Measurements from ENCODE around the gene PEX7.
"Not testable (repeated sequence)": the region's sequence is repeated elsewhere in the genome, so short reads cannot be mapped to it uniquely, and the experiment has no call there.

The PEX7 gene

DNA sequence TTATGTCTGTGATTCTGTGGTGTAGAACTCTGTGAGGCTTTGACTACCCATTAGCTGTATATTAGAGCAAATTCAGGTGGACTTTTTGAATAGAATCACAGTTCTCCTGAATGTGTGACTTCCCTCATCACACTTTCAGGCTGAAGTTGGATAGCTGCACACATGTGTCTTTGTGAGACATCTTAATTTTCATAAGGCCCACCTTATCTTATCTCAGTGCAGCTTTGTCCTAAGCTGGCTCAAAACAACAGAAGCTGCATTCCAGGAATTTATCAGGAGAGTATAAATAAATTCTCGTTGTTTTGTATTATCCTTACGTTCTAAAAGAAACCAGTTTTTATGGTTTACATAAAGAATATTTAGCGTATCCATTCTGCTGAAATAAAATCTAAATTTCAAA, 73.5 kb downstream of the PEX7 start:
- no peak for DNase-seq (ENCODE audit: low read depth)

DNA sequence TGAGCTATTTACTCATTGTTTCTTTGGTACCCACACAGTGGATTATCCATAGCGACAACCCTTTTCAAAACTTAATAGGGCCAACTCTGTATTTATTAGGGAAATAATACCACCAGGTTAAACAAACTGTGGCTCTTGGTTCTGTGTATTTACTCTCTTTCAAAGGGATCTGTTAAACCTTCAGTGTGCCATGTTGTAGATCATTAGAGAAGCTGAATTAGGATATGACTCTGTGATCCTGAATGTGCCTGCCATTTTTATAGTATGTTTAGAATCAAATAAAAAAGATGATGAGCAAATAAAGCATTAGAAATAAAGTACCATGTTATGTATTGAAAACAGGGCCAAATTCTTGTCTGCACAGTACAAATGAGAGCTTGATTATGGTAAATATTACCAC, 74.7 kb downstream of the PEX7 start:
- no peak for DNase-seq (ENCODE audit: low read depth)

DNA sequence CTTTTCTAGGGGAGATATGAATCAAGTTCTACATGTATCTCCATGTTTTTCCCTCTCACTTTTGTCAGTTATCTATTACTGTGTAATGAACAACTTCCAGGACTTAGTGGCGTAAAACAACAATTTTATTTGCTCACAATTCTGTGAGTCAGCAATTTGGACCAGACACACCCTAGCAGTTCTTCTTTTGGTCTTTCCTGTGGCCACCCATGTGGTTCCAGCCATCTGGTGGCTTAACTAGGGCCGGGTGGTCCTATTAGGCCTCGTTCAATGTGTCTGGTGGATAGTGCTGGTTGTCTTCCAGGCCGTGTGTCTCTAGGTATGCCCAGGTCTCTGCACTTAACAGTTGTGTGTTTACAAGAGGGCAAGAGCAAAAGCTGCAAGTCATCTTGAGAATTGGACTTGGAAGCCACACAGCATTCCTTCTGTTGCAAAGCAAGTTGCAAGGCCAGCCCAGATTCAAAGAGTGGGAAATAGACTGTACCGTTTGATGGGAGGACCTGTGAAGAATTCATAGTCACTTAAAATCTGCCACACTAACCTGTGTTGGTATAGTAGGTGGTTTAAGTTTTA, 78.9 kb downstream of the PEX7 start:
- no peak for DNase-seq (ENCODE audit: low read depth)

DNA sequence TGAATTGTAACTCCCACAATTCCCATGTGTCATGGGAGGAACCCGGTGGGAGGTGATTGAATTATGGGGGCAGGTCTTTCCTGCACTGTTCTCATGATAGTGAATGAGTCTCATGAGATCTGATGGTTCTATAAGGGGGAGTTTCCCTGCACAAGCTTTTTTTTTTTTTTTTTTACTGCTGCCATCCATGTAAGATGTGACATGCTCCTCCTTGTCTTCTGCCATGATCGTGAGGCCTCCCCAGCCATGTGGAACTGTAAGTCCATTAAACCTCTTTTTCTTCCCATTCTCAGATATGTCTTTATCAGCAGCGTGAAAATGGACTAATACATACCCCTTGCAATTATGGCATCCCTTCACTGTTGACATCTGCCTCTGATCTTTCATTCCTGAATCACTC, 82.1 kb downstream of the PEX7 start:
- not testable (repeated sequence) for DNase-seq (ENCODE audit: low read depth)

DNA sequence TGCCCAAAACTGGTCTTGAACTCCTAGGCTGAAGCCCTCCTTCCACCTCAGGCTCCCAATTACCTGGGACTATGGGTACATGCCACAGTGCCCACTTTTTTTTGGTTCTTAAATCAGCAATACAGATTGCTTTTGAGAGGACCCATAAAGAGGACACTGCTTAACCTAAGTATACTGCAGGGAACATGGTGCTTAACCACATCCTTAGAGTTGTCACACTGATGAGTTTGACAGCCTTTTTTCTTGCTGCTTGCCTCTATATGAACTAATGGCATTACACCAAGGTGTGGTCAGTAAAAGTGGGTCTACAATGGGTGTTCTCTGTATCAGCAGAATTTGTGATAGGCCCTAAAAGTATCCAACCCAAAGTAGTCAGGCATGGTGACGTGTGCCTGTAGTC, 92.6 kb downstream of the PEX7 start:
- DNase-seq (ENCODE audit: low read depth) = no peak

DNA sequence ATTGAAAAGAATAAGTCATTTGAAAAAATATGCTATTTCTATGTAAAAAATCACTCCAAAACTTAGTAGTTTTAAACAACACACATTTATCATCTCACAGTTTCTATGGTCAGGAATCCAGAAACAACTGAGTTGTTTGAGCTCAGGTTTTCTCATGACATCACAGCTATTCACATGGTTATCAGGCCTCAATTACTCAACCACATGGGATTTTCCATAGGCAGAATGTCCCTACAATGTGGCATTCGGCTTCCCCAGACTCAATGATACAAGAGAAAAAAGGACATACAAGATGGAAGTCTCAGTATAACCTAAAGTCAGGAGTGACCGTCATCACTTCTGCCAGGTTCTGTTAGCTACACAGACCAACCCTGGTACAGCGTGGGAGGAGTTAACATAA, 96.3 kb downstream of the PEX7 start:
- DNase-seq (ENCODE audit: low read depth) = no peak

DNA sequence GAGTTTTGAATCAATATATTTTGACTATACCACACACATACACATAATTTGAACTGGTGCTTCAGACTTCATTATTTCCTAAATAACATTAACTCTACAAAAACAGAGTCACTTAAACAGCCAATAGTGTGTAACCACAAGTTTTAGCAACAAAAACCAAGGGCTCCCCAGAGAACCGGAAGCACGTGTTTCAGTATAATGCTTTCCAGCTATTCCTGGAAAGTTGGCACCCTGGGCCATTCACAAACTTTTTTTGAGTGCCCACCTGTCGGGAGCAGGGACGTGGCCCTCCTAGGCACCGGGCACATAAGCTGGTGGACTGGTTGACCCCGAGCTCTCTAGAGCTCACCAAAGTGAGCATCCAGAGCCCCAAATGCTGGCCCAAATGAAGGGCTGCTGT, 97.8 kb downstream of the PEX7 start:
- no peak for DNase-seq (ENCODE audit: low read depth)

DNA sequence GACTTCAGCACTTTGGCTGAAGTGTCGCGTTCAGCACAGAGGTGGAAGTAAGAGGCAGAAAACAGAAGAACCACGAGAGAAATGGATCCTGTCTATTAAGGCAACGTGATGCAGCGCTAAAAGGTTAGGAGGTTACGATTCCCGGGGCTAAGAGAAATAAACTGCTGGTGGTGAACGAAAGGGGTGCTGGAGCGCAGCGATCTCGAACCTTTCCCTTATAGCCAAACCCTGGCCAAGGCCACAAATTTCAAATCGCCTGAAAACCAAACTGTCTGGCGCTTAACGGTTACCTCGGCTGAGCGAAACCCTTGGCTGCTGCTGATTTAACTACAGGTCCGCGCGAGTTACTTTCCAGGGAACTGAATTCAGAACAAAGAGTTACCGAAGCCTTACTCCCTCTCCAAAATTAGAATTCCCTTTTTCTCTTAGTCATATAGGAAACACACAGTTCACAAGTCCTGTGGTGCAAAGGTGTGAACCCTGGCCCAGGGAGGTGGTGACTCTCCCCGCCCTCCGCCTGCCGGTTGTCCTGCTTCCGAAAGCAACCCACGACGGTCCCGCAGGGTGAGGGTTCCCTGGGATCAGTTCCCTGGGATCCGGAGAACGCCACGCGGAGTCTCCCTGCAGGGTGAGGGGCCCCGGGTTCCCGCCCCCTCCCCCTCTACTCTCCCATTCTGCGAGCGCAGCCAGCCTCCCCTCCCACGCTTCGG, 98.4 kb downstream of the PEX7 start:
- no peak for DNase-seq (ENCODE audit: low read depth)

DNA sequence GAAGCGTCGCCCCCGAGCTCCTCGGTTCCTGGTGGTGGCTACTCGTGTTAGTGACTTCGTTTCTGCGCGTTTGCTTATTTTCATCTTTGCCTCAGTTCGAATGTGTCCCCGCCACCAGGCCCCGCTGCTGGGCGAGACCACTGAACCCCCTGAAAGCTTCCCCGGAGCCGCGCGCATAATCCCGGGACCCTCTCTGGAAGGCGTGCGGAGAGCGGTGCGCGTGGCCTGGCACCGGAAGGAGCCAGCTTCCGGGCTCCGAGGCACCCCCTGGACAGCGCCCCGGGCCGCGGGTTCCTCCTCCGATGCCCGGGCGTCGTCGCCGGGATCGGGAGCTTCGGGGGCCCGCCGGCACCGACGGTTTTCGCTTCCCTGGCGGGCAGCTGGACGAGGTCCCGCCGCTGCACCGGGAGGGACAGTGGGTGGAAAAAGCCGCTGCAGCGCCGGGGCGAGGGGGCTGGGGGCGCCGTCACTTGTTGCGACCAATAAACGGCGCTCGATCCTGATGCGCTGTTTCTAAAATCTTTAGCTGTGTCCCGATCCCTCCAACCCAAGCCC, 99.1 kb downstream of the PEX7 start:
- no peak for DNase-seq (ENCODE audit: low read depth)

DNA sequence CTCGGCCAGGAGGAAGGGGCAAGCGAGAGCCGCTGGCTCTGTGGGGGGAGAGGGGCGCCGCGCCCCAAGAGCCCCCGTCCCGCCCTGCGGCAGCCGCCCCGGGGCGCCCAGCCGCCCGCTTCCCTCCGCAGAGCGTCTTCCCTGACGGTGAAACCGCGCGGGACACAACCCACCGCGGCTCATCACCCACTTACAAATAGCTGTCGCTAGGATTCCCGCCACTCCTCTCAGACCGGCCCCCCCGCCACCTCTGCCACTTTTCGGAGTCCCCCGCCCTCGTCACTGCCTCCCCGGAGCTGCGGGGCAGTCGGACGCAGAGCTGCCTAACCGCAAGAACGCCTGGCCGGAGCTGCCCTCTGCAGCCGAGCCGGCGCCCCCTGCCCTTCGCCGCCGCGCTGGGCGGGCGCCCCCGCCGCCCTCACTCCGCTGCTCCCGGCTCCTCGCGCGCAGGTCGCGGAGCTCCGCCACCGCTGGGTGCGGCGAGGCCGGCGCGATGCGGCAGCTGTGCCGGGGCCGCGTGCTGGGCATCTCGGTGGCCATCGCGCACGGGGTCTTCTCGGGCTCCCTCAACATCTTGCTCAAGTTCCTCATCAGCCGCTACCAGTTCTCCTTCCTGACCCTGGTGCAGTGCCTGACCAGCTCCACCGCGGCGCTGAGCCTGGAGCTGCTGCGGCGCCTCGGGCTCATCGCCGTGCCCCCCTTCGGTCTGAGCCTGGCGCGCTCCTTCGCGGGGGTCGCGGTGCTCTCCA, 99.7 kb downstream of the PEX7 start, which contains the start of gene SLC35D3:
SLC35D3 (plus strand) TSS at position 366 of the 749 bp plus-strand sequence; CDS start at position 494, 128 bp downstream.
- DNase-seq (ENCODE audit: low read depth) = no peak

DNA sequence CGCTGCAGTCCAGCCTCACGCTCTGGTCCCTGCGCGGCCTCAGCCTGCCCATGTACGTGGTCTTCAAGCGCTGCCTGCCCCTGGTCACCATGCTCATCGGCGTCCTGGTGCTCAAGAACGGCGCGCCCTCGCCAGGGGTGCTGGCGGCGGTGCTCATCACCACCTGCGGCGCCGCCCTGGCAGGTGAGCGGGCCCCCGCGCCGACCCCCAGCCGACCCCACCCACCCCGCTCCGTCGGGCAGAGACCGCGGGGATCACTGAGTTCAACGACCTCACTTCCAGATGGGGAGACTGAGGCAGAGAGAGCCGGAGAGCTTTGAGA, 100.3 kb downstream of the PEX7 start:
- DNase-seq (ENCODE audit: low read depth) = no peak

DNA sequence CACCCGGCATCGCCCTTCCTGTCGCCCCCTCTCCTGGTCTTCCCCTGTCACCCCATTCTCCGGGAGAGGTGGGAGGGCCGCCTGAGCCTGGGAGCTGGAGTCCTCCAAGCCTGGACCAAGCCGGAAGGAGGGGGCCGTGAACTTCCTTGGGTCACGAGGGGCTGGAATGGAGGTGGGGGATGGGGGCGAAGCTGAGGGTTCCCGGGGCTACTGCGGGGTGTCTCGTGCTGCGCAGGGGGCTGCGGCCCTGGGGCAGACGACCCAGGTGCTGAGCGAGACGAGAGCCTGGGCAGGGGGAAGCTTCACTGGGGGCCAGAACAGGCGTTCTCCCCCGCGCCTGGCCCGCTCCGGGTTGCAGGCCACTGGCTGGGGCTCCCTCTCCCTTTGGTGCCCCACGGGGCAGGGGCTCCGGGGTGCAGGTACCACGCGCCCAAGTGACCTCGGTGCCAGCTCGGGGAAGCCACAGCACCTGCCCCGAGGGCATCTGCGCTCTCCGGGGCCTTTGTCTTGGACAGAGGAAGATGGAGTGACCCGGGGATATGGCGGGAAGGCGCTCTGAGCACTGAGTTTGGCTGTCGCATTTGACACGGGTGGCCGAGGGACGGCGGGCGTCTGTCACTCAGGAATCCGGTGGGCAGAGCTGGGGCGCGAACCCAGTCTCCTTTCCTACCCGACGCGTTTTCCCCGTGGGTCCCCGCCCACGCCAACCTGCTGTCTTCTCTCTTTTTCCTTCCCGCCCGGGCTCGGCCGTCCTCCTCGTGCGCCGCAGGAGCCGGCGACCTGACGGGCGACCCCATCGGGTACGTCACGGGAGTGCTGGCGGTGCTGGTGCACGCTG, 100.9 kb downstream of the PEX7 start:
- no peak for DNase-seq (ENCODE audit: low read depth)

DNA sequence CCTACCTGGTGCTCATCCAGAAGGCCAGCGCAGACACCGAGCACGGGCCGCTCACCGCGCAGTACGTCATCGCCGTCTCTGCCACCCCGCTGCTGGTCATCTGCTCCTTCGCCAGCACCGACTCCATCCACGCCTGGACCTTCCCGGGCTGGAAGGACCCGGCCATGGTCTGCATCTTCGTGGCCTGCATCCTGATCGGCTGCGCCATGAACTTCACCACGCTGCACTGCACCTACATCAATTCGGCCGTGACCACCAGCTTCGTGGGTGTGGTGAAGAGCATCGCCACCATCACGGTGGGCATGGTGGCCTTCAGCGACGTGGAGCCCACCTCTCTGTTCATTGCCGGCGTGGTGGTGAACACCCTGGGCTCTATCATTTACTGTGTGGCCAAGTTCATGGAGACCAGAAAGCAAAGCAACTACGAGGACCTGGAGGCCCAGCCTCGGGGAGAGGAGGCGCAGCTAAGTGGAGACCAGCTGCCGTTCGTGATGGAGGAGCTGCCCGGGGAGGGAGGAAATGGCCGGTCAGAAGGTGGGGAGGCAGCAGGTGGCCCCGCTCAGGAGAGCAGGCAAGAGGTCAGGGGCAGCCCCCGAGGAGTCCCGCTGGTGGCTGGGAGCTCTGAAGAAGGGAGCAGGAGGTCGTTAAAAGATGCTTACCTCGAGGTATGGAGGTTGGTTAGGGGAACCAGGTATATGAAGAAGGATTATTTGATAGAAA, 101.7 kb downstream of the PEX7 start:
- no peak for DNase-seq (ENCODE audit: low read depth)

DNA sequence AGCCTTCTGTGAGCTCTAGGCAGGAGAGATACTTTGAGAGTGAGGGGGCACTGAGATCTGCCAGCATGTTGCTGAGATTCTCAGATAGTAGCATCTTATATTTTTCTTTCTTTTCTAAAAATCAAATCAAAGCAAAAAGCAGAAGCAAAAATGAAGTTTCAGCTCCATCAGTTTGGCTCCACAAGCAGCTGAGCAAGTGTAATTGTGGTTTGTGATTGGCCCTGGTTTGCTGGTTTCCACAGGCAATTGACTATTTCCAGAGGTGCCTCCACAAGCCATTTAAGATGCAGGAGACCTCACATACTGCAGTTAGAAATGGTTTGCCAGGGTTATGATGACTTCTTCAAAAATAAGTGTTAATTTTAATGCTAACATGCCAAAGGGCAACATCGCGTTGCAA, 104.0 kb downstream of the PEX7 start:
- DNase-seq (ENCODE audit: low read depth) = no peak

DNA sequence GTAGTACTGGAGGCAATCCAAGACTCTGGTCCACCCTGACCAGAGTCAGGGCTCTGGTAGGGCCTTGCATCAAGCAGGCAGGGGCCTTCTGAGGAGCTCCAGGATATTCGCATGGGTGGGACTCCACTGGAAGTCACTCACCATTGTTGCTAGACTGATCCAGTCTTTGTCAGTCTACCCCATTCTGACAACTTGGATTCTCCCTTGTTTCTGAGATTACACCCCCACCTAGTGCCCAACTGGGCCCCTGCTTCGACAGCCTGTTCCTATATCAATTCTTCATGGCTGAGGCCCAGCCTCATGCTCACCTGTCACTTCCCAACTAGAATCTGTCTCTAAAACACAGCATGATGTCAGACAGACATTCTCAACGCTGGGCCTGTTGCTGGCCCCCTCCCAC, 104.9 kb downstream of the PEX7 start:
- no peak for DNase-seq (ENCODE audit: low read depth)

DNA sequence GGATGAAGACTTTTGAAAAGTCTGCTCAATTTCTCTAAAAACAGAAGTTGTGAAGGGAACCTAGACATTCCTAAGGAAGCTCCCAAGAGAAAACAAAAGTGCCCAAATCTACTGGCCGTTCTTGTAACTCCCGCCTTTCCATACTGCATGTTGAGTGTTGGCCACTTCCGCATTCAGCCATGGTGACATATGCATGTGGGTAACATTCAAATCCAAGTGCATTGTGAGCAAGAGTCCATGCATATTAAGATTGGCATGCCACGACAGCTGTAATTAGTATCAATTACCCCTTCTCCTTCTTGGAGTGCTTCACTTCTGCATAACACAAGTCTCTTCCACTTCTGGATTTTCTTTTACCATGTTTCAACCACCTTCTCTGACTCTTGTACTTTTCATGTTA, 108.1 kb downstream of the PEX7 start:
- no peak for DNase-seq (ENCODE audit: low read depth)

DNA sequence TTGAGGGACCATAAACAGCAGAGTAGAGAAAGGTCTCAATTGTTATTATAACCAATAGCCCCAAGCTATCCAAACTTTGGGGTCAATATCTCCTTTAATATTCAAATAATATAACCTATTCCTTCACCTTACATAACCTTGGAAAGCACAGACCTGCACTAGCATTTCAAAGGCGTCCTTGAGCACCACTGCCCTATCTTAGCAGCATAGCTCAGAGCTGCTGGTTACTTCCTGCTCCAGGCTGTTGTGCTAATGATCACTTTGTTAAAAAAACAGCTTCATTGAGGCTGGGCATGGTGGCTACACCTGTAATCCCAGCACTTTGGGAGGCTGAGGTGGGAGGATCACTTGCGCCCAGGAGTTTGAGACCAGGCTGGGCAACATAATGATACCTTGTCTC, 110.2 kb downstream of the PEX7 start:
- no peak for DNase-seq (ENCODE audit: low read depth)

DNA sequence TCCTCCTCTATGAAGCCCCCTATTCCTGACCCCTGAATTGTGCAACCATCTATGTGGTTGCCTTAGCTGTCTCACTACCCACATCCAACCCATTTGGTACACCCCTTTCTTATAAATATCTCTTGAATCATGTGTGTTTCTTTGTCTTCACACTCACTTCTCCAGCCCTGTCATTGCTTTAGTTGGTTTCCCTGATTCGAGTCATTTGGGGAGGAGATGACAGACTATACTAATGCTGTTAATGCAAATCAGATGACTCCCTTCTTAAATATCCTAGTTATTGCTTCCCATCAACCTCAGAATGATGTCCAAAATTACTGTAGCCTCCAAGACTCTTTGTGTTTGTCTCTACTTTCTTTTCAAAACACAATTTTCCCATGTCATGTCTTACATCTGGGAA, 122.7 kb downstream of the PEX7 start:
- DNase-seq (ENCODE audit: low read depth) = no peak

DNA sequence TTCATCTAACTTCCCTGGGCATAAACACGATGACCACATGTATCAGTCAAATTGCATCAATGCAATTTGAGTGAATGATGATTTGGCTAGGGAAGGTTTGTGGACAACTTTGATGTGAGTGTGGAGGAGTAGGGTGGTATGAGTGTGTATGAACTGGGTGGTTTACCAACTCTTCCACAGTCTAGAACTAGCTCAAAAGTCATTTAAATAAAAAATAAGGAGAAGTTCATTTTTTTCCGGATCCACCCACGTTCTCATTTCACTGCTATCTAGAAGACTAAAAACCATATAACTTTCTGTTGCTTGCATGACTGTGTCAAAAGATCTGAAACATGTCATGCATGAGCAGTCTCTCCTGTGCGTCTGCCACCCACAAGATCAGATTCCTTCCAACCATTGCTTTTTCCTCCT, 123.3 kb downstream of the PEX7 start:
- no peak for DNase-seq (ENCODE audit: low read depth)

DNA sequence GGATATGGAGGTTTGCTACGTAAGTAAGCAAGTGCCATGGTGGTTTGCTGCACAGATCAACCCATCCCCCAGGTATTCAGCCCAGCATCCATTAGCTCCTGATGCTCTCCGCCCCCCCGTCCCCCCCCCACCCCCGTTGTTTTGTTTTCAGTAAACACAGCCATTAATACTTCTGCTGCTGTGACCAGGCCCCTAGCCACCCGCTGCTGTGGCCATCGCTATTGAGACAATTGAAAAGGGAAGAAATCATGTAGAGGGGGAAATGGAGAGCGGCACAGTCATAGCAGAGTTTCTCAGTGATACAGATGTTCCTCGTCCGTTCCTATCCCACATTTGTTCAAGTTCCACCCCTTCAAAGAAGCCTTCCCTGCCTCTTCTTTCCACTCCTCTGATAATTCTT, 124.6 kb downstream of the PEX7 start:
- no peak for DNase-seq (ENCODE audit: low read depth)

DNA sequence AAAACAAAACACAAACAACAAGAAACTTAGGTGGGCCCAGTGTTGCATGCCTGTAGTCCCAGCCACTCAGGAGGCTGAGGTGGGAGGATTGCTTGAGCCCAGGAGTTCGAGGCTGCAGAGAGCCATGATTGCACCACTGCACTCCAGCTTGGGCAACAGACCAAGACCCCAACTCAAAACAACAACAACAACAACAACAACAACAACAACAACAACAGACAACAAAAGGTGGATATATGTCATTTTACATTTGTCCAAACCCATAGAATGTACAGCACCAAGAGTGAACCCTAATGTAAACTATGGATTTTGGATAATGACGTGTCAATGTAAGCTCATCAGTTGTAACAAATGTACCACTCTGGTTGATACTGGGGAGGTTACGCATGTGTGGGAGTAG, 127.6 kb downstream of the PEX7 start:
- not testable (repeated sequence) for DNase-seq (ENCODE audit: low read depth)
